GM12873 (cell line): ENCODE results near the gene NACC2.

Source experiments
- CTCF ChIP-seq: IDR thresholded peaks from 2 replicates; pipeline ENCODE4 v1.5.1; 2012; ENCODE audit warnings: low read depth, mild to moderate bottlenecking, moderate library complexity, low read length, control low read depth; ENCODE audit not compliant: insufficient read depth; ENCODE audit errors: missing control alignments

The NACC2 gene

DNA sequence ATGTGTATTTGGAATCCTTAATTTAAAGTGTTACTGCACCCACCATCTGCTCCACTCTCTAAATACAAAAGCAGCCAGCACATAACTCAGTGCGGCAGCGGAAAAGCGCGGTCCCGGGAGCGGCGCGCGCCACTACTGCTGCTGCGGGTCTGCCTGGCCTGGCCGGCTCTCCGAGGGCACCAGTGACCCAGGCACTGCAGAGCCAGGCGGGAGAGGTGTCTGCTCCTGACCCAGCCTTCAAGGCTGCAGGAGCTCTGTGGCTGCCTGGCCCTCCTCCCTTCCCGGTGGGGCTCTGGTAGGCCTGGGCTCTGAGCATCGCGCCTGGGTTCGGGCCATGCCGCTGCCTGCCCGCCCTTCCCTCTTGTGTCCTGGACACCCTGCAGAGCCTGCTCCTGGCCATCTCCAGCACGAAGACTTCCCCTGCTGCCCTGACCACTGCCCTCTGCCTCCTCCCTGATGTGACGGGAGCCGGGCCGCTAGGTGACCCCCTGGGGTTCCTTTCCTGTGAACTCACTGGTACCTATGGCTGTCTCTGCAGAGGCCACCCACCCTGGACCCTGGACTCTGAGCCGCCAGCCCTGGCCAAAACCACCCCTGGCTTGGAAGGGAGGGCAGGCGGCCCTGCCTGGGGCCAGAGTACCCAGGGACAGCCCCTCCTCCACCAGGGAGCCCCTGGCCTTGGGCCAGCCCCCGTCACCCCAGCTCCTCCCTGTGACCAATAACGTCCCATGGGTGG lies 101.2 kb downstream of the NACC2 start:
- TF ChIP-seq CTCF, result no peak

DNA sequence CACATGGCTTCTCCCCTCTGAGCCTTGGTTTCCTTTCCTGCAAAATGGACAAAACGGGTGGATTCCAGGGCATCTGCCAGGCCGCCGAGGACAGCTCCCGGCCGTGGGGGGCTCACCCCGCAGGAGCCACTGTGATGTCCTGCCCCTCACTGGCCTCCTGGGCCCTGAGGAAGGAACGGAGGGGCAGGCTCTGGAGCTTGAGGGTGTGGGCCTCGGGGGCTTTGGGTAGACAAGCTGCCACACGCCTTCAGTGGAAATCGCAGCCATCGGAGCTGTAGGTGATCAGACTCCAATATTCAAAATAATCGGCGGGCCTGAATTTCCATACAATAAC lies 101.7 kb downstream of the NACC2 start:
- TF ChIP-seq CTCF, result no peak

DNA sequence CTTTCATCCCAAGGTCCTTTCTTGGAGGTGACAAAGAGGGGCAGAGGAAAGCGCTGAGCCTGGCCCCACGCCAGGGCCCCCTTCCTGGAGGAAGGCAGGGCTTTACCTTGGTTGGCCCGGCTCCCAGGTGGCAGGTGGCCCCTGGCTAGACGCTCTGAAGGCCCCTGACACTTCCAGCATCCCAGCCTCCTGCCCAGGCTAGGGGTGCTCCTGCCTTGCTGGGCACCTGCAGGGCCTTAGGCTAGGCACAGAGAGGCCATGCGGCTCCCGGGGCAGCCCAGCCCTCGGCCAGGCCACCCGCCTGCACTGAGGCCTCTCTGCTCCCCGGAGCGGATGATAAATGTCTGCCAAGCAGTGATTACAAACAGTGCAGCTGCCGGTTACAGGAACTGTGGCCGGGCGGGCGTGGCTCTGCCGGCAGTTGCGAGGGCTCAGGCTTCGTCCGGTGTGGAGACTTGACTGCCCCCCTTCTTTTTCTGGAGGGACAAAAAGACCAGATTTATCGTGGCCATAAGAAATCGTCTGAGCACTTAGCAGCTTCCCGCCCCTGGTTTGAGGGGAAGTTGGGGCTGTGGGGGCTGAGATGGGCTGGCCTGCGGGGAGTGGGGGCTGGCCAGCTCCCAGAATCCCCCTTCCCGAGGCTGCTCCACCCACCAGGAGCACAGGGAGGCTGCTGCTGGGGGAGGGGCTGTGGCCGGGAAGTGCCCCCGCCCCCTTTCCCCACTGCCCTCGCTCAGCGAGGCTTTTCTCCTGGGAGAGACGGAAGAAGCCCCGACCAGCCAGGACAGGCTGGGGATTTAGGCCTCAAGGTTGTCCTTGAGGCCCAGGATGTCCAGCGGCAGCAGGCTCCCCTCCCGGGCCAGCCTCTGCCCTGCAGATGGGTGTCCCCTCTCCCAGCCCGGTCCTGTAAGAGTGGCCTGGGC lies 102.3 kb downstream of the NACC2 start:
- TF ChIP-seq CTCF, result no peak

GRCh38 chr9:135991771-135992170 lies 103.3 kb downstream of the NACC2 start:
- no peak for TF ChIP-seq CTCF

- no peak for TF ChIP-seq CTCF
Measured at GRCh38 chr9:135990468-135991429, 104.3 kb downstream of the NACC2 start.

DNA sequence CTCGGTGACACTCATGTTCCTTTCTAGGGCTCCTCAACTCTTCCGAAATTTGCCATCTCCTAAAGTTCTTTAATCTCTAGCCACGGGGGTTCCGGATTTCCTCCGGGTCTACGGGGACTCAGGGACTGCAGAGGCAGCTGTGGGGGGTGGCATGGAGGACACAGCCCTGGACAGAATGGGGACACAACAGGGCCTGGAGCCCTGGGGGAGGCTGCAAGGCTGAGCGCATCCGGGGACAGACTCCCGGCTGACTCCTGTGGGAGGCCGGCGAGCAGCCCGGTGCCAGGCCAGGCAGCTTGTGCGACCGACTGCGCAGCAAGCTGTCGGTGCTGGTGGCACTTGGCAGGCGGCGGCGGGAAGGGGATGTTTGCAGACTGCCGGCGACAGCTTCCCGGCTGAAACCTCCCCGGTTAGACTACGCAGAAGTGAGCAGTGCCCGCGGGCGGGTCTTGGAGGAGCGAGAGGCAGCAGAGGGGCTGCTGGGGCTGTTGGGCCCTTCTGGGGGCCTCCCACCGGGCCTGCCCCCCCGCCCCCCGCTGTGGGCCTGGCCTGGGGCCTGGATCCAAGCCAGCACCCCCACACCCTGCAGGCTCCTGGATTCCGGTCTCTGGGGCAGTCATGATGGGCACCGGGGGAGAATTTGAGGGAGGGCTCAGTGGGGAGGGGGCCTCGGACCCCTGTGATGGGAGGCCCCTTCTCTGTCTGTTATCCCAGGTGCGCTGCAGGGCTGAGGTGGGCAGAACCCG lies 105.2 kb downstream of the NACC2 start:
- TF ChIP-seq CTCF, result no peak
